H9 (cell line): ENCODE measurements around the gene MAP7. TPM values are rescaled to one million over a fixed set of nuclear protein-coding genes. Genes with fewer than 3 reads are reported as not detected.

Experiments used
- DNase-seq: peaks from one replicate; pipeline ENCODE4 v3.0.0-alpha.2; 2017
- H2AFZ ChIP-seq: one replicate; pipeline ENCODE4 v1.6.1; 2013; ENCODE audit warnings: mild to moderate bottlenecking, low read length, control low read depth, moderate library complexity
- H2AK5ac ChIP-seq: 2 replicates; pipeline ENCODE4 v1.6.1; 2013; ENCODE audit warnings: low read length, control low read depth, mixed read lengths; ENCODE audit not compliant: insufficient read length
- H2BK120ac ChIP-seq: one replicate; pipeline ENCODE4 v1.6.1; 2013; ENCODE audit warnings: low read depth, mild to moderate bottlenecking, low read length, control low read depth, inconsistent platforms; ENCODE audit not compliant: poor library complexity, severe bottlenecking
- H2BK12ac ChIP-seq: 2 replicates; pipeline ENCODE4 v1.6.1; 2013; ENCODE audit warnings: low read length, control low read depth, mixed read lengths, low read depth; ENCODE audit not compliant: insufficient read length
- H2BK15ac ChIP-seq: 2 replicates; pipeline ENCODE4 v1.6.1; 2013; ENCODE audit warnings: low read depth, low read length, control low read depth
- H2BK20ac ChIP-seq: one replicate; pipeline ENCODE4 v1.6.1; 2013; ENCODE audit warnings: low read depth, mild to moderate bottlenecking, low read length, control low read depth, inconsistent platforms; ENCODE audit not compliant: poor library complexity, severe bottlenecking
- H2BK5ac ChIP-seq: 2 replicates; pipeline ENCODE4 v1.6.1; 2013; ENCODE audit warnings: low read length, control low read depth, mixed read lengths; ENCODE audit not compliant: insufficient read length
- H3K14ac ChIP-seq: 2 replicates; pipeline ENCODE4 v1.6.1; 2013; ENCODE audit warnings: low read length, control low read depth; ENCODE audit not compliant: insufficient read depth
- H3K18ac ChIP-seq: 2 replicates; pipeline ENCODE4 v1.6.1; 2013; ENCODE audit warnings: low read depth, mild to moderate bottlenecking, mixed read lengths, low read length, control low read depth; ENCODE audit not compliant: insufficient read length
- H3K23ac ChIP-seq: 2 replicates; pipeline ENCODE4 v1.6.1; 2013; ENCODE audit warnings: low read length, control low read depth, mixed read lengths, low read depth; ENCODE audit not compliant: insufficient read length
- H3K23me2 ChIP-seq: 2 replicates; pipeline ENCODE4 v1.6.1; 2013; ENCODE audit warnings: low read depth, mild to moderate bottlenecking, mixed read lengths, low read length, control low read depth; ENCODE audit not compliant: insufficient read length, poor library complexity, severe bottlenecking
- H3K27ac ChIP-seq: 2 replicates; pipeline ENCODE4 v1.5.1; 2013; ENCODE audit warnings: low read length, control low read depth, mixed read lengths, low read depth; ENCODE audit not compliant: insufficient read length
- H3K27me3 ChIP-seq: 2 replicates; pipeline ENCODE4 v1.6.1; 2013; ENCODE audit warnings: low read length, control low read depth, inconsistent platforms; ENCODE audit not compliant: insufficient read depth
- H3K4ac ChIP-seq: 2 replicates; pipeline ENCODE4 v1.6.1; 2013; ENCODE audit warnings: low read depth, mild to moderate bottlenecking, control low read depth, inconsistent platforms, low read length, moderate library complexity
- H3K4me1 ChIP-seq: 2 replicates; pipeline ENCODE4 v1.6.1; 2013; ENCODE audit warnings: low read length, control low read depth, inconsistent platforms; ENCODE audit not compliant: insufficient read depth
- H3K4me2 ChIP-seq: 2 replicates; pipeline ENCODE4 v1.6.1; 2013; ENCODE audit warnings: low read length, control low read depth, mixed read lengths; ENCODE audit not compliant: insufficient read length, insufficient read depth
- H3K56ac ChIP-seq: 2 replicates; pipeline ENCODE4 v1.6.1; 2013; ENCODE audit warnings: low read depth, mild to moderate bottlenecking, mixed read lengths, low read length, control low read depth; ENCODE audit not compliant: insufficient read length
- H3K79me1 ChIP-seq: 2 replicates; pipeline ENCODE4 v1.6.1; 2013; ENCODE audit warnings: low read depth, mild to moderate bottlenecking, moderate library complexity, low read length, control low read depth, inconsistent platforms; ENCODE audit not compliant: insufficient read depth, poor library complexity, severe bottlenecking
- H3K79me2 ChIP-seq: 2 replicates; pipeline ENCODE4 v1.6.1; 2013; ENCODE audit warnings: low read length, control low read depth, inconsistent platforms; ENCODE audit not compliant: insufficient read depth
- H3K9ac ChIP-seq: 2 replicates; pipeline ENCODE4 v1.6.1; 2013; ENCODE audit warnings: low read length, control low read depth, mixed read lengths; ENCODE audit not compliant: insufficient read length; ENCODE audit errors: extremely low read depth
- H3K9me3 ChIP-seq: one replicate; pipeline ENCODE4 v1.6.1; 2013; ENCODE audit warnings: low read depth, low read length, inconsistent platforms; ENCODE audit not compliant: control insufficient read depth
- H3T11ph ChIP-seq: one replicate; pipeline ENCODE4 v1.6.1; 2013; ENCODE audit warnings: mild to moderate bottlenecking, low read length, control low read depth, inconsistent platforms
- H4K20me1 ChIP-seq: one replicate; pipeline ENCODE4 v1.6.1; 2013; ENCODE audit not compliant: control insufficient read depth, insufficient read length, insufficient read depth
- H4K5ac ChIP-seq: 2 replicates; pipeline ENCODE4 v1.6.1; 2013; ENCODE audit warnings: low read depth, mild to moderate bottlenecking, mixed read lengths, low read length, control low read depth; ENCODE audit not compliant: insufficient read length
- H4K8ac ChIP-seq: replicated peaks from 2 replicates; pipeline ENCODE4 v1.6.1; 2013; ENCODE audit warnings: low read length, control low read depth, mixed read lengths, low read depth; ENCODE audit not compliant: insufficient read length
- H4K91ac ChIP-seq: 2 replicates; pipeline ENCODE4 v1.6.1; 2013; ENCODE audit warnings: low read depth, mild to moderate bottlenecking, moderate library complexity, mixed read lengths, low read length, control low read depth; ENCODE audit not compliant: insufficient read length
- H3K27ac Mint-ChIP-seq, 3 experiments: 2 replicates in 2 of 3; 3 replicates in 1 of 3; pipeline ENCODE4 v1.8.0; 2020 to 2021; ENCODE audit warnings: mixed read lengths in 3 of 3, mild to moderate bottlenecking in 1 of 3, moderate library complexity in 1 of 3
- H3K27me3 Mint-ChIP-seq: 2 replicates; pipeline ENCODE4 v1.8.0; 2021; ENCODE audit warnings: low read depth, mild to moderate bottlenecking, moderate library complexity, mixed read lengths
- H3K36me3 Mint-ChIP-seq, 3 experiments: 2 replicates in 2 of 3; 3 replicates in 1 of 3; pipeline ENCODE4 v1.8.0; 2020 to 2021; ENCODE audit warnings: low read depth in 3 of 3, mixed read lengths in 3 of 3; ENCODE audit not compliant: insufficient read depth in 1 of 3
- H3K4me1 Mint-ChIP-seq, 2 experiments: 2 replicates each; pipeline ENCODE4 v1.8.0; 2020; ENCODE audit warnings: mixed read lengths in 2 of 2
- H3K4me3 Mint-ChIP-seq, 2 experiments: 2 replicates in 1 of 2; 3 replicates in 1 of 2; pipeline ENCODE4 v1.8.0; 2020 to 2021; ENCODE audit warnings: mild to moderate bottlenecking in 2 of 2, mixed read lengths in 2 of 2, moderate library complexity in 1 of 2
- H3K9me3 Mint-ChIP-seq, 2 experiments: 2 replicates in 1 of 2; 3 replicates in 1 of 2; pipeline ENCODE4 v1.8.0; 2020; ENCODE audit warnings: mild to moderate bottlenecking in 2 of 2, mixed read lengths in 2 of 2, moderate library complexity in 1 of 2
- CTCF ChIP-seq: fragments of 200-600 bp; sonication (generic); conservative IDR thresholded peaks from 3 replicates; pipeline ENCODE4 v1.8.0; 2021; ENCODE audit warnings: antibody characterized with exemption, mild to moderate bottlenecking
- WGBS: extraction: QIAGEN DNeasy Blood & Tissue Kit; methylation state at CpG from one replicate; pipeline ENCODE4 v1.1.7; 2013; ENCODE audit warnings: missing lambda C conversion rate, low lambda C conversion rate, mixed read lengths; ENCODE audit not compliant: insufficient read length; ENCODE audit errors: extremely low coverage; 5-methylcytosine and 5-hydroxymethylcytosine counted together
- total RNA-seq: library from RNA; stranded (reverse); gene quantifications from 2 replicates; pipeline ENCODE4 v1.2.1, GENCODE V29; 2021

MAP7 gene
- total RNA-seq, 1 experiment from 2014 or later: 51.1 TPM

DNA sequence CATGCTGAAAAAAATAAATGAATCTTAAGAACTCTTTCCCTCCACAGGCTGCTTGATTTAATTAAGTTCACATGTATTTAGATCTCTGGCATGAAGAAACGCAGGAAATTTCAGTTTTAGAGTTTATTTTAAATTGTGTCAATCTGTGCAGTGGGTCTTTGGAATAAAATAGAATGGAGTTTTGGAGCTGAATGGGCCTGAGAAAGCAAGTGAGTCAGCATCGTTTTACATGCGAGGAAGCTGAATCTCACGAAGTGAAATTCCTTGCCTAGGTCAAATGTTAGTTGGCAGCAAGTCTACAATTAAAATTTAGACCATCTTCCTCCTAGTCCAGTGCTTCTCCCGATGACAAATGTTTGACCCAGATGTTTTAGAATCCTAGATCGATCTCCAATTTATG, 22.4 kb downstream of the MAP7 start:
- Histone ChIP-seq H3K23ac (no peak overlapping the region), H3K4me1 (peaks cover 20% of the 10 kb centered on the region), H4K91ac (no peak overlapping the region), H4K5ac (no peak overlapping the region), H2BK12ac (no peak overlapping the region), H3K18ac (no peak overlapping the region), H4K8ac (no peak overlapping the region), H3K4me2 (no peak overlapping the region), H3K27ac (no peak overlapping the region), H2AFZ (no peak overlapping the region), H3K79me2 (peaks cover 7% of the 10 kb centered on the region; the same call in 1 of the 2 replicates), H3K4ac (no peak overlapping the region), H3K9me3 (no peaks in the 10 kb centered on the region), H3K27me3 (no peaks in the 10 kb centered on the region), H3K23me2 (no peaks in the 10 kb centered on the region), H3K56ac (no peak overlapping the region), H4K20me1 (no peaks in the 10 kb centered on the region), H2BK120ac (no peak overlapping the region), H2BK20ac (no peak overlapping the region), H3K9ac (no peak overlapping the region), H3K14ac (no peak overlapping the region), H2AK5ac (no peak overlapping the region), H3K79me1 (peaks cover 2% of the 10 kb centered on the region), H2BK5ac (no peak overlapping the region), H3T11ph (no peak overlapping the region), H2BK15ac (no peak overlapping the region)
- WGBS: no CpG with 5 or more reads among the region's 6 CpGs
- Mint-ChIP-seq H3K27me3 (no peaks in the 10 kb centered on the region), H3K4me1 (peaks cover 56 to 71% of the 10 kb centered on the region in 2 experiments), H3K27ac (peak overlapping the region; percentile 3 to 73 (median 50); a peak in 2 of 7 replicates), H3K9me3 (no peaks in the 10 kb centered on the region), H3K36me3 (peaks cover 0 to 2% (median 0%) of the 10 kb centered on the region in 3 experiments; a peak in 1 of 7 replicates), H3K4me3 (peak overlapping the region in 1 of 2 experiments; percentile 3; a peak in 1 of 5 replicates)
- no peak for TF ChIP-seq CTCF
- DNase-seq: no peak
